Spleen (tissue), 7 donors: ENCODE data around the gene AP1S1.

Experiments used
- CTCF ChIP-seq, 11 experiments: fragments of 200-600 bp in 7 of 11; fragments of 450-650 bp in 4 of 11; sonication (generic) in 4 of 11; IDR thresholded peaks in 8 of 11; conservative IDR thresholded peaks in 3 of 11; 1 replicate in 7 of 11; 2 replicates in 4 of 11; pipeline versions ENCODE4 v1.4.0 to v1.8.0; 2016 to 2021; ENCODE audit warnings: antibody characterized with exemption in 11 of 11, inconsistent platforms in 4 of 11, mild to moderate bottlenecking in 1 of 11
- POLR2AphosphoS5 ChIP-seq, 3 donors: sonication (generic); formaldehyde crosslinking; IDR thresholded peaks; one replicate each; pipeline ENCODE4 v1.5.1; 2017; ENCODE audit warnings: antibody characterized with exemption in 3 of 3
- donor health status: DM: no; HTN: no; CAD: no; lungs with moderate emphysema.
- donor health status: DM: no; HTN: no; CAD: no.
- donor health status: DM: no; HTN: no; CAD: no.

- TF ChIP-seq CTCF (IDR thresholded peaks at IDR 0.05 in 8 of 11, conservative IDR thresholded peaks at IDR 0.05 in 3 of 11) (no peak), POLR2AphosphoS5 (IDR thresholded peaks at IDR 0.05) (no peak)
These were observed 12.8 kb downstream of the AP1S1 start for GRCh38 chr7:101166909-101167644.
